Left lung (tissue), 14 donors: Measurements from ENCODE around the gene DGCR8. TPM values are rescaled to one million over a fixed set of nuclear protein-coding genes. Genes with fewer than 3 reads are reported as not detected.

Source experiments
- ATAC-seq: fragments of 200-7000 bp; cut with Tn5 transposase; one replicate; pipeline ENCODE4 v1.9.1; 2020; ENCODE audit warnings: moderate library complexity
- DNase-seq, 4 donors: peaks; one replicate each; pipeline ENCODE4 v3.0.0-alpha.2; 2013 to 2020
- H3K27ac ChIP-seq, 2 donors: fragments of 200-600 bp; sonication (generic) in 1 of 2; one replicate each; pipeline versions ENCODE4 v1.5.0 to v1.8.0; 2020 to 2021
- H3K27me3 ChIP-seq, 2 donors: fragments of 200-600 bp; sonication (generic) in 1 of 2; one replicate each; pipeline versions ENCODE4 v1.5.0 to v1.8.0; 2020 to 2021
- H3K36me3 ChIP-seq, 2 donors: fragments of 200-600 bp; sonication (generic) in 1 of 2; one replicate each; pipeline versions ENCODE4 v1.5.0 to v1.8.0; 2020 to 2021
- H3K4me1 ChIP-seq, 2 donors: fragments of 200-600 bp; one replicate each; pipeline ENCODE4 v1.8.0; 2021
- H3K4me3 ChIP-seq, 2 donors: fragments of 200-600 bp; sonication (generic) in 1 of 2; one replicate each; pipeline versions ENCODE4 v1.5.0 to v1.8.0; 2020 to 2021; ENCODE audit warnings: mild to moderate bottlenecking in 1 of 2
- H3K9me3 ChIP-seq, 2 donors: fragments of 200-600 bp; sonication (generic) in 1 of 2; one replicate each; pipeline versions ENCODE4 v1.5.0 to v1.8.0; 2020 to 2021
- intact Hi-C, 2 donors: fragments of 100-400 bp; cut with DNase I; formaldehyde crosslinking; loops; one replicate each; pipeline versions ENCODE4 v1.11.2 to v1.14.2; 2022
- long read RNA-seq, 12 donors: library from polyadenylated mRNA in 2 of 12; unstranded in 2 of 12; transcript quantifications; one replicate each; pipeline ENCODE4 v2.0.0 and lab custom pipeline, GENCODE V29; 2019 to 2026
- polyA plus RNA-seq, 6 donors: library from polyadenylated mRNA; unstranded; fragments of 120-200 nt; gene quantifications; one replicate each; pipeline ENCODE4 v1.2.1, GENCODE V29; 2013; ENCODE audit not compliant: insufficient read length in 6 of 6
- total RNA-seq, 2 donors: library from RNA; stranded (reverse); fragmentation: NEBNext Ultra II Directional; extraction: Animal tissue kit (Norgen Biotek cat#: 25700); gene quantifications; one replicate each; pipeline ENCODE4 v1.2.1, GENCODE V29; 2021
- TF ChIP-seq, protein P1 (sequence below), 2 donors: fragments of 200-600 bp; sonication (generic) in 1 of 2; IDR thresholded peaks; one replicate each; pipeline versions ENCODE4 v1.5.0 to v1.8.0; 2021; ENCODE audit warnings: antibody characterized with exemption in 2 of 2
- donor health status: DM: no; HTN: yes; CAD: no.
- donor health status: DM: no; HTN: no; CAD: no.

The DGCR8 gene
- total RNA-seq (10 to 100 TPM; 28.9 to 34.9 TPM), polyA plus RNA-seq (10 to 100 TPM; 42.2 to 63.2 (median 46.8) TPM)
- long read RNA-seq, donor 1, full-length matches to known transcripts: 5 of 5 reads
- long read RNA-seq, donor 1, partial matches to known transcripts: 0 of 5 reads
- long read RNA-seq, donor 1, other reads (novel, unspliced or antisense): 0 of 5 reads
- long read RNA-seq, donor 2, full-length matches to known transcripts: 1 of 1 reads
- long read RNA-seq, donor 2, partial matches to known transcripts: 0 of 1 reads
- long read RNA-seq, donor 2, other reads (novel, unspliced or antisense): 0 of 1 reads
- long read RNA-seq, donor 3, full-length matches to known transcripts: 1 of 1 reads
- long read RNA-seq, donor 3, partial matches to known transcripts: 0 of 1 reads
- long read RNA-seq, donor 3, other reads (novel, unspliced or antisense): 0 of 1 reads
- long read RNA-seq, donor 4: 0 reads
- long read RNA-seq, donor 5, full-length matches to known transcripts: 3 of 3 reads
- long read RNA-seq, donor 5, partial matches to known transcripts: 0 of 3 reads
- long read RNA-seq, donor 5, other reads (novel, unspliced or antisense): 0 of 3 reads
- long read RNA-seq, donor 6, full-length matches to known transcripts: 5 of 5 reads
- long read RNA-seq, donor 6, partial matches to known transcripts: 0 of 5 reads
- long read RNA-seq, donor 6, other reads (novel, unspliced or antisense): 0 of 5 reads
- long read RNA-seq, donor 7, full-length matches to known transcripts: 1 of 1 reads
- long read RNA-seq, donor 7, partial matches to known transcripts: 0 of 1 reads
- long read RNA-seq, donor 7, other reads (novel, unspliced or antisense): 0 of 1 reads
- long read RNA-seq, donor 8, full-length matches to known transcripts: 3 of 3 reads
- long read RNA-seq, donor 8, partial matches to known transcripts: 0 of 3 reads
- long read RNA-seq, donor 8, other reads (novel, unspliced or antisense): 0 of 3 reads
- long read RNA-seq, donor 9: 0 reads
- long read RNA-seq, donor 10: 0 reads
- long read RNA-seq, donor 11, full-length matches to known transcripts: 2 of 60 reads
- long read RNA-seq, donor 11, partial matches to known transcripts: 58 of 60 reads
- long read RNA-seq, donor 11, other reads (novel, unspliced or antisense): 0 of 60 reads
- long read RNA-seq, donor 12, full-length matches to known transcripts: 4 of 4 reads
- long read RNA-seq, donor 12, partial matches to known transcripts: 0 of 4 reads
- long read RNA-seq, donor 12, other reads (novel, unspliced or antisense): 0 of 4 reads

DNA sequence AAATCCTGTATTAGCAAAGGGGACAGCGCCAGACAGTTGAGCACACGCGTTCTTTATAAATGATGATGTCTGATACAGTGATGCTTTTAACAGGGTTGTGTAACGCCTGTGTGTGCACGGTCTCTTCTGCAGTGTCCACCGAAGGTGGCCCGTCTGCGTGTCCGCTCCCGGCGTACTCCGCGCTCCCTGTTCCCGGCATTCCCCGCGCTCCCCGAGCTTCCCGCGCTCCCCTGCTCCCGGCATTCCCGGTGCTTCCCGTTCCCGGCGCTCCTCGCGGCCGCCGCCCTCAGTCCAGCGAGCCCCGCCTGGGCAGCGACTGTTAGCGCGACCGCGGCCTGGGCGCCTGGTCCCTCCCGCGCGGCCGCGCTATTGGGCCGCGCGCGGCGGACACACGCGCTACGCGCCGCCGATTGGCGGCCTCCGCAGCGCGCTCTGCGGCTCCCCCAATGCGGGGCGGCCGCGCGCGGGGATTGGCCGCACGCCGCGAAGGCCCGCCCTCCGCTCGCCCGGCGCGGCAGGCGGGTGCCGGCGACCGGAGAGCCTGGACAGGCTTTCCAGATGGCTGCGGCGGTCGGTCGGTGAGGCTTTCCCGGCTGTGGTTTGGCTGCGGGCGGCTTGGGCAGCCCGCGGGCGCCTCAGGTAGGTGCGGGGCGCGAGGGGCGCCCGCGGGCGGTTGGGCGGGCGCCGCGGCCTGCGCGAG is at the start of gene DGCR8:
Gene DGCR8, plus strand, starts transcription at position 497 of the 700 bp plus-strand sequence. CDS start 5,723 bp downstream, outside the sequence.
- TF ChIP-seq, protein P1, sequence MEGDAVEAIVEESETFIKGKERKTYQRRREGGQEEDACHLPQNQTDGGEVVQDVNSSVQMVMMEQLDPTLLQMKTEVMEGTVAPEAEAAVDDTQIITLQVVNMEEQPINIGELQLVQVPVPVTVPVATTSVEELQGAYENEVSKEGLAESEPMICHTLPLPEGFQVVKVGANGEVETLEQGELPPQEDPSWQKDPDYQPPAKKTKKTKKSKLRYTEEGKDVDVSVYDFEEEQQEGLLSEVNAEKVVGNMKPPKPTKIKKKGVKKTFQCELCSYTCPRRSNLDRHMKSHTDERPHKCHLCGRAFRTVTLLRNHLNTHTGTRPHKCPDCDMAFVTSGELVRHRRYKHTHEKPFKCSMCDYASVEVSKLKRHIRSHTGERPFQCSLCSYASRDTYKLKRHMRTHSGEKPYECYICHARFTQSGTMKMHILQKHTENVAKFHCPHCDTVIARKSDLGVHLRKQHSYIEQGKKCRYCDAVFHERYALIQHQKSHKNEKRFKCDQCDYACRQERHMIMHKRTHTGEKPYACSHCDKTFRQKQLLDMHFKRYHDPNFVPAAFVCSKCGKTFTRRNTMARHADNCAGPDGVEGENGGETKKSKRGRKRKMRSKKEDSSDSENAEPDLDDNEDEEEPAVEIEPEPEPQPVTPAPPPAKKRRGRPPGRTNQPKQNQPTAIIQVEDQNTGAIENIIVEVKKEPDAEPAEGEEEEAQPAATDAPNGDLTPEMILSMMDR (IDR thresholded peaks at IDR 0.05): no peak
- Histone ChIP-seq H3K4me3 (peak within 1 kb of the TSS; percentile 76 to 80), H3K4me1 (peaks cover 13 to 50% of the 10 kb centered on the region in 2 donors), H3K9me3 (no peaks in the 10 kb centered on the region), H3K36me3 (no peaks in the 10 kb centered on the region), H3K27me3 (no peaks in the 10 kb centered on the region), H3K27ac (peak within 1 kb of the TSS; percentile 87 to 88)
- ATAC-seq (peak; percentile 97), DNase-seq (peak; percentile 94 to 98 (median 96))
- intact Hi-C loops: no loop called here

DNA sequence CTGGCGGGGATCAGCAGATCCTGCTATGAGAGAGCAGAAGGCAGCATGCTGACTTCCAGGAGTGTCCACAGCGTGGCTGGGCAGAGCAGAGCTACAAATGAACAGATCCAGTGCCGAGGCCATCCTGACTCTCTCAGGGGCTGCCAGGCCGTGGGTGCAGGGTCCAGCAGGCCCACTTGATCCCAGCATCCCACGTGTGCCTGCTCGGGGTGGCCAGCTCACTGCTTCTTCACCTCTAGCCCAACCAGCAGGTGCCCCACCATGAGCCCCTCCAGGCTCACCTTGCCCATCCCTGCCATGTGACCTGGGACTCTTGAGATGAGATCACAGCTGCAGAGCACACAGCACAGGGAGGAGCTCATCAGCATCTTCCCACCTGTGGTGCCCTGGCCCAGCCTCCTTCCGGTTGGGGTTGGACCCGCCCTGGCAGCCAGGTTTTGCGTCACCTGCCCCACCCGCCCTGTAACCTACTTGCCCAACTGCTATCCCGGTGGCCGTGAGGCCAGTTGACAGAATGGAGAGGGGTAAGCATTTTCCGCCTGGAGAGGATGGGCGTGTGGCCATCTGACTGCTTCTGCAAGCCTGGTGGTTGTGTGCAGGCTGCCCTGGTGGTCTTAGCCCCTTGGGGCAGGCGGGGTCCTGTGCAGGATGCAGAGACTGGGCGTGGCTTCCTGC is 48.2 kb upstream of the DGCR8 start:
- H3K27me3 ChIP-seq: no peaks in the 10 kb centered on the region
- DNase-seq: no peak
- no peak overlapping the region for H3K4me3 ChIP-seq
- peaks cover 0 to 39% of the 10 kb centered on the region in 2 donors for H3K36me3 ChIP-seq
- TF ChIP-seq, protein P1 (IDR thresholded peaks at IDR 0.05): no peak
- intact Hi-C loops: no loop called here
- ATAC-seq: peak; percentile 10
- no peaks in the 10 kb centered on the region for H3K9me3 ChIP-seq
- no peak overlapping the region for H3K27ac ChIP-seq
- H3K4me1 ChIP-seq: peaks cover 0 to 31% of the 10 kb centered on the region in 2 donors

DNA sequence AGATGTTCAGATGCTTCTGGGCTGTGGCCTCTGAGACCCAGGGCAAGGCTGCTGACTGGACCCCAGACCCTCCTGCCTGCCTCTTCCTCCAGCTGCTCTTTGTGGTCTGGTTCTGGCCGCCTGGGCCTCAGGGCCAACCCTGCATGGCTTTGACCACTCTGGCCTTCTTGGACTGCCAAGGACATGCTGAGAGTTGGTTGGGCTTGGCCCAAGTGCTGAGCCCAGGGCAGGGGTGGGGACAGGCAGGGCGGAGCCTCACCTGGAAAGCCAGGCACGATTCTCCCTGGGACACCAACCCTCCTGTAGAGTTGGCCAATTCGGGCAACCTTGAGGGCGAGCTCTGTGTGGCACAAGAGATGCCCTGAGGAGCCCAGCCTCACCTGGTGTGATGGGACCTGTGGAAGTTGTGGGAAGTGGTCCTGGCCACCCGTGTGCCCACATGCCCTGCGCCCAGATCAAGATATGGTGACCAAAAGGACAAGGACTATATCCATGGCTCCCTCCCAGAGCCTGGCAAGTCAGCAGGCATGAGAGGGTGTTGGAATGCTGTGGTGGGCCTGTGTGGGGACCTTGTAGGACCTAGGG is 47.5 kb upstream of the DGCR8 start:
- Histone ChIP-seq H3K9me3 (no peaks in the 10 kb centered on the region), H3K4me3 (no peak overlapping the region), H3K27me3 (no peaks in the 10 kb centered on the region), H3K4me1 (peaks cover 0 to 31% of the 10 kb centered on the region in 2 donors), H3K27ac (no peak overlapping the region), H3K36me3 (peaks cover 0 to 45% of the 10 kb centered on the region in 2 donors)
- no peak for DNase-seq
- TF ChIP-seq, protein P1 (IDR thresholded peaks at IDR 0.05): no peak
- intact Hi-C loops: no loop called here
- ATAC-seq: peak; percentile 51

DNA sequence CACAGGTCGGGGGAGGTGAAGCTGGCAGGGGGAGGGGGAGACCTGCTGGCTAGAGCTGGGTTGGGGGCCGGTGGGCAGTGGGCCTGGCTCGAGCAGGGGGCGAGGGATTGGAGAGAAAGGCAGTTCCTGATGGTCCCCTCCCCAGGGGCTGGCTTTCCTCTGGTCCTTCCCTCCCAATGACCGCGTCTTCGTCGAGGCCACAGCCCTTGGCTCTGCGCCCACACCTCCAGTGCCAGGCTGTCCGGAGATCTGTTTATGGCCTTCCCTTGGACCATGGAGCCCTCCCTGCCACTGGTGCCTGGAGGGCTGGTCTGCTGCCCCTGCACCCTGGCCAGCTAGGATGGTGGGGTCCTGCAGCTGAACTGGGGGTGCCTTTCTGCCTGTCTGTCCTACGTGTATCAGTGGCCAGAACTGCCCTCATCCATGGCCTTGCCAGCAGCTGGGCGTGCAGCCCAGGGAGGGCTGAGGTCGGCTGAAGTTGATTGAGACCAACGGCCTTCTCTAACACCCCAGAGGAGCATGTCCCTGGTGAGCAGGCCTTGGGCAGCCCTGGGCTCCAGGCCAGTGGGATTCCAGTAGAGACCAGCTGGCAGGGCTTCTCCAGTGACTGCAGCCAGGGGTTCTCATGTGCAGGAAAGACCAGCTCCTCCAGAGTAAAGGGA is 46.9 kb upstream of the DGCR8 start:
- TF ChIP-seq, protein P1 (IDR thresholded peaks at IDR 0.05): no peak
- no peaks in the 10 kb centered on the region for H3K27me3 ChIP-seq

More for the DNA sequence above, 46.9 kb upstream of the DGCR8 start:
- ATAC-seq (peak; percentile 8), DNase-seq (no peak)
- H3K4me1 ChIP-seq: peaks cover 0 to 30% of the 10 kb centered on the region in 2 donors
- no peak overlapping the region for H3K4me3 ChIP-seq
- intact Hi-C loops: no loop called here
- H3K36me3 ChIP-seq: peaks cover 0 to 52% of the 10 kb centered on the region in 2 donors
- no peaks in the 10 kb centered on the region for H3K9me3 ChIP-seq
- H3K27ac ChIP-seq: no peak overlapping the region
